HEK293 (cell line): Measurements from ENCODE around the gene GNRHR.

ENCODE experiments used
- CTCF ChIA-PET: fragments of 350-600 bp; formaldehyde crosslinking; extraction: SDS; loops from one replicate; lab custom pipeline; 2021; ENCODE audit warnings: antibody characterized with exemption; lab: Yijun Ruan, JAX
- POLR2A ChIA-PET: fragments of 300-600 bp; formaldehyde crosslinking; extraction: SDS; loops from one replicate; lab custom pipeline; 2020; ENCODE audit warnings: antibody characterized with exemption, inconsistent platforms; lab: Yijun Ruan, JAX
- H3K27ac ChIP-seq: fragments of 200-500 bp; sonication (Bioruptor generic); 2 replicates; pipeline ENCODE4 v1.5.1; 2014; ENCODE audit warnings: low read depth, low read length, control low read depth, inconsistent platforms; ENCODE audit errors: extremely low read depth
- H3K36me3 ChIP-seq, 2 experiments: fragments of 200-500 bp in 1 of 2; sonication (Bioruptor generic) in 1 of 2; 1 replicate in 1 of 2; 2 replicates in 1 of 2; pipeline ENCODE4 v1.5.1; 2014 to 2017; ENCODE audit warnings: inconsistent platforms in 2 of 2, low read length in 2 of 2; ENCODE audit not compliant: control insufficient read depth in 2 of 2, insufficient read depth in 1 of 2
- H3K4me1 ChIP-seq: fragments of 200-500 bp; sonication (Bioruptor generic); 2 replicates; pipeline ENCODE4 v1.5.1; 2014; ENCODE audit warnings: mild to moderate bottlenecking, low read length, inconsistent platforms; ENCODE audit not compliant: control insufficient read depth, insufficient read depth
- H3K4me3 ChIP-seq: 2 replicates; pipeline ENCODE4 v1.5.1; 2011; ENCODE audit warnings: low read depth, mild to moderate bottlenecking, control low read depth, low read length, moderate library complexity
- H3K9me3 ChIP-seq: fragments of 200-500 bp; sonication (Bioruptor generic); 2 replicates; pipeline ENCODE4 v1.5.1; 2014; ENCODE audit warnings: low read depth, low read length, inconsistent platforms; ENCODE audit not compliant: control insufficient read depth, insufficient read depth
- IKZF3 ChIP-seq: fragments of 450-650 bp; IDR thresholded peaks from 2 replicates; pipeline ENCODE4 v1.5.0; 2018; ENCODE audit warnings: missing biosample characterization, mild to moderate bottlenecking, missing genetic modification characterization, moderate library complexity
- KLF16 ChIP-seq: fragments of 450-650 bp; formaldehyde crosslinking; IDR thresholded peaks from 2 replicates; pipeline ENCODE4 v1.5.1; 2017; ENCODE audit warnings: missing biosample characterization, missing genetic modification characterization
- KLF7 ChIP-seq: fragments of 450-650 bp; formaldehyde crosslinking; IDR thresholded peaks from 2 replicates; pipeline ENCODE4 v1.5.1; 2016; ENCODE audit warnings: missing biosample characterization, missing genetic modification characterization, borderline replicate concordance
- KLF9 ChIP-seq: fragments of 450-650 bp; formaldehyde crosslinking; IDR thresholded peaks from 2 replicates; pipeline ENCODE4 v1.5.1; 2016; ENCODE audit warnings: missing biosample characterization, missing genetic modification characterization, low read depth
- ZNF2 ChIP-seq: fragments of 450-650 bp; formaldehyde crosslinking; IDR thresholded peaks from 2 replicates; pipeline ENCODE4 v1.5.1; 2016; ENCODE audit warnings: missing biosample characterization, missing genetic modification characterization
- ZNF214 ChIP-seq: fragments of 450-650 bp; formaldehyde crosslinking; IDR thresholded peaks from 2 replicates; pipeline ENCODE4 v1.5.1; 2017; ENCODE audit warnings: missing biosample characterization, mild to moderate bottlenecking, missing genetic modification characterization, borderline replicate concordance
- ZNF26 ChIP-seq: fragments of 450-650 bp; formaldehyde crosslinking; IDR thresholded peaks from 2 replicates; pipeline ENCODE4 v1.5.1; 2016; ENCODE audit warnings: missing biosample characterization, missing genetic modification characterization
- ZNF354C ChIP-seq: fragments of 450-650 bp; formaldehyde crosslinking; IDR thresholded peaks from 2 replicates; pipeline ENCODE4 v1.5.1; 2016; ENCODE audit warnings: missing biosample characterization, missing genetic modification characterization, low read depth, borderline replicate concordance
- TF ChIP-seq, protein P1 (sequence below): fragments of 450-650 bp; formaldehyde crosslinking; conservative IDR thresholded peaks from 2 replicates; pipeline ENCODE4 v1.5.1; 2016; ENCODE audit warnings: low read depth, missing biosample characterization, missing genetic modification characterization
- TF ChIP-seq, protein P2 (sequence below): fragments of 450-650 bp; formaldehyde crosslinking; IDR thresholded peaks from 2 replicates; pipeline ENCODE4 v1.5.1; 2016; ENCODE audit warnings: missing biosample characterization, missing genetic modification characterization, borderline replicate concordance

GNRHR gene

DNA sequence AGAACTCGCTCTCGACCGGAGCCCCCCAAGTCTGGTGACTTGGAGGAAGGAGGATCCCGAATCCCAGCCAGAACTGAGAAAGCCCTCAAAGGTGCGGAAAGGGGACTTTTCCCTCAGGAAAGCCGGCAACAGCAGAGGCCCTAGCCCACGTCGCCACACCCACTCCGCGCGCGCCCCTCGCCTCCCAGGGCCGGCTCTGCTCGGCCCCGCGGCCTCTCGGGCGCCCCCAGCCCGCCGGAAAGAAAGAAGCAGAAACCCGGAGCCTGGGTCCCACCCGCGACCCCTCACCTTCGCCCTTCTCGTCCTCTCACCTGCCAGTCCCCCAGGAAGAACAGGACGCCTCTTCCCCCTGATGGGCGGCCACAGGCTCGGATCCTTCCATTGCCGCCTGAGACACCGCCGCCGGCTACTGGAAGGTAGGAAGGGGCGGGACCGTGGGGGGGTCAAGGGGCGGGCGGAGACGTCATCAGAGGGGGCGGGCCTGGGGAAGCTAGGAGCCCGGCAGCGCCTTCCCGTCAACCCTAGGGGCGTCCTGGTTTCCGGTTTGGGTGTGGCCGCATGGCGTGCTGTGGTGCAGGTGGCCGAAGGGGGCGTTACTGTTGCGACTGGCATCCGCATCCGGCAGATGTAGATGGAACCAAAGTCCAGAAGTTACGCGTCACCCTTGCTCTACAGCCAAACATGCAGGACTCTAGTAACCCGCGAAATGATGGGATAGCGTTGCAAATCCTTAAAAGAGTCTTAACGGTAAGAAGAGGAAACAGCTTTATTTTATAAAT, 53.3 kb downstream of the GNRHR start, which contains the start of gene UBA6 (continued):
- TF ChIP-seq, protein P1, sequence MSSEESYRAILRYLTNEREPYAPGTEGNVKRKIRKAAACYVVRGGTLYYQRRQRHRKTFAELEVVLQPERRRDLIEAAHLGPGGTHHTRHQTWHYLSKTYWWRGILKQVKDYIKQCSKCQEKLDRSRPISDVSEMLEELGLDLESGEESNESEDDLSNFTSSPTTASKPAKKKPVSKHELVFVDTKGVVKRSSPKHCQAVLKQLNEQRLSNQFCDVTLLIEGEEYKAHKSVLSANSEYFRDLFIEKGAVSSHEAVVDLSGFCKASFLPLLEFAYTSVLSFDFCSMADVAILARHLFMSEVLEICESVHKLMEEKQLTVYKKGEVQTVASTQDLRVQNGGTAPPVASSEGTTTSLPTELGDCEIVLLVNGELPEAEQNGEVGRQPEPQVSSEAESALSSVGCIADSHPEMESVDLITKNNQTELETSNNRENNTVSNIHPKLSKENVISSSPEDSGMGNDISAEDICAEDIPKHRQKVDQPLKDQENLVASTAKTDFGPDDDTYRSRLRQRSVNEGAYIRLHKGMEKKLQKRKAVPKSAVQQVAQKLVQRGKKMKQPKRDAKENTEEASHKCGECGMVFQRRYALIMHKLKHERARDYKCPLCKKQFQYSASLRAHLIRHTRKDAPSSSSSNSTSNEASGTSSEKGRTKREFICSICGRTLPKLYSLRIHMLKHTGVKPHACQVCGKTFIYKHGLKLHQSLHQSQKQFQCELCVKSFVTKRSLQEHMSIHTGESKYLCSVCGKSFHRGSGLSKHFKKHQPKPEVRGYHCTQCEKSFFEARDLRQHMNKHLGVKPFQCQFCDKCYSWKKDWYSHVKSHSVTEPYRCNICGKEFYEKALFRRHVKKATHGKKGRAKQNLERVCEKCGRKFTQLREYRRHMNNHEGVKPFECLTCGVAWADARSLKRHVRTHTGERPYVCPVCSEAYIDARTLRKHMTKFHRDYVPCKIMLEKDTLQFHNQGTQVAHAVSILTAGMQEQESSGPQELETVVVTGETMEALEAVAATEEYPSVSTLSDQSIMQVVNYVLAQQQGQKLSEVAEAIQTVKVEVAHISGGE: peak; percentile 87

DNA sequence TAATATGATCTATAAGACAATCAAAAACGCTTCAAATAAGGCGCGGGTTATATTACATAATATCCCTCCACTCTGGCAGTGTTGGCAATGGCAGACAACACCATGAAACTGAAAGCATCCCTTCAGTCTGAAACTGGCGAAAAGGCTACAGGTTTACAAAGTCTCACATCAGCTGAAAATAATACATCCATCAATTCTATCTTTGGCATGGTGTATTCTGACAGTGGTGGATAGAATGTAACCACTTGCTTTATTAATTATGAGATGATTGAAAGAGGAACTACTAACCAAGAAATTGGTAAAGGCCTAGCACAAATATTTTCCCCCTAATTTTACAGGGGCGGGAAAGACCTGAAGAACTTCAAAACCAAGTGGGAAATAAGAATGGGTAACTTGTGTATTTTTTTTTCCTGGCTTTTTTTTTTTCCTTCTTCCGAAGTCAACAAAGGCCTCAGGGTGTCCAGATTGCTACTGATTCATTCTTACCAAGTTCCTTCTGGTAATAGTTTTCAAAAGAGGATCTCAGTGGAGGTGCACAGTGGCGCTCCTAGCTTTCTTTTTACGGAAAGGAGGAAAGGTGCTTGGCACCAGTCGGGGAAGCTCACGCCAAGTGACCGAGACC, 54.0 kb downstream of the GNRHR start:
- ChIA-PET CTCF (no interaction called here), POLR2A (interaction anchor here (1.0 to 1.5 kb wide), 4 partner anchors 9 to 155 kb away, joined by 3 to 5 read pairs (median 3); partner anchors contain the start of gene CENPC)
- no peak for TF ChIP-seq KLF7
- no peak for TF ChIP-seq ZNF2 (tag by site-specific recombination)
- no peak for TF ChIP-seq ZNF214 (tag by site-specific recombination)
- no peak for TF ChIP-seq KLF16
- no peak for TF ChIP-seq ZNF26 (tag by site-specific recombination)
- no peak for TF ChIP-seq IKZF3 (tag by site-specific recombination)
- TF ChIP-seq ZNF354C (tag by site-specific recombination): no peak
- no peak for TF ChIP-seq KLF9
- TF ChIP-seq, protein P2, sequence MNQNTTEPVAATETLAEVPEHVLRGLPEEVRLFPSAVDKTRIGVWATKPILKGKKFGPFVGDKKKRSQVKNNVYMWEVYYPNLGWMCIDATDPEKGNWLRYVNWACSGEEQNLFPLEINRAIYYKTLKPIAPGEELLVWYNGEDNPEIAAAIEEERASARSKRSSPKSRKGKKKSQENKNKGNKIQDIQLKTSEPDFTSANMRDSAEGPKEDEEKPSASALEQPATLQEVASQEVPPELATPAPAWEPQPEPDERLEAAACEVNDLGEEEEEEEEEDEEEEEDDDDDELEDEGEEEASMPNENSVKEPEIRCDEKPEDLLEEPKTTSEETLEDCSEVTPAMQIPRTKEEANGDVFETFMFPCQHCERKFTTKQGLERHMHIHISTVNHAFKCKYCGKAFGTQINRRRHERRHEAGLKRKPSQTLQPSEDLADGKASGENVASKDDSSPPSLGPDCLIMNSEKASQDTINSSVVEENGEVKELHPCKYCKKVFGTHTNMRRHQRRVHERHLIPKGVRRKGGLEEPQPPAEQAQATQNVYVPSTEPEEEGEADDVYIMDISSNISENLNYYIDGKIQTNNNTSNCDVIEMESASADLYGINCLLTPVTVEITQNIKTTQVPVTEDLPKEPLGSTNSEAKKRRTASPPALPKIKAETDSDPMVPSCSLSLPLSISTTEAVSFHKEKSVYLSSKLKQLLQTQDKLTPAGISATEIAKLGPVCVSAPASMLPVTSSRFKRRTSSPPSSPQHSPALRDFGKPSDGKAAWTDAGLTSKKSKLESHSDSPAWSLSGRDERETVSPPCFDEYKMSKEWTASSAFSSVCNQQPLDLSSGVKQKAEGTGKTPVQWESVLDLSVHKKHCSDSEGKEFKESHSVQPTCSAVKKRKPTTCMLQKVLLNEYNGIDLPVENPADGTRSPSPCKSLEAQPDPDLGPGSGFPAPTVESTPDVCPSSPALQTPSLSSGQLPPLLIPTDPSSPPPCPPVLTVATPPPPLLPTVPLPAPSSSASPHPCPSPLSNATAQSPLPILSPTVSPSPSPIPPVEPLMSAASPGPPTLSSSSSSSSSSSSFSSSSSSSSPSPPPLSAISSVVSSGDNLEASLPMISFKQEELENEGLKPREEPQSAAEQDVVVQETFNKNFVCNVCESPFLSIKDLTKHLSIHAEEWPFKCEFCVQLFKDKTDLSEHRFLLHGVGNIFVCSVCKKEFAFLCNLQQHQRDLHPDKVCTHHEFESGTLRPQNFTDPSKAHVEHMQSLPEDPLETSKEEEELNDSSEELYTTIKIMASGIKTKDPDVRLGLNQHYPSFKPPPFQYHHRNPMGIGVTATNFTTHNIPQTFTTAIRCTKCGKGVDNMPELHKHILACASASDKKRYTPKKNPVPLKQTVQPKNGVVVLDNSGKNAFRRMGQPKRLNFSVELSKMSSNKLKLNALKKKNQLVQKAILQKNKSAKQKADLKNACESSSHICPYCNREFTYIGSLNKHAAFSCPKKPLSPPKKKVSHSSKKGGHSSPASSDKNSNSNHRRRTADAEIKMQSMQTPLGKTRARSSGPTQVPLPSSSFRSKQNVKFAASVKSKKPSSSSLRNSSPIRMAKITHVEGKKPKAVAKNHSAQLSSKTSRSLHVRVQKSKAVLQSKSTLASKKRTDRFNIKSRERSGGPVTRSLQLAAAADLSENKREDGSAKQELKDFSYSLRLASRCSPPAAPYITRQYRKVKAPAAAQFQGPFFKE: no peak
- Histone ChIP-seq H3K9me3 (no peaks in the 10 kb centered on the region), H3K27ac (peak overlapping the region; percentile 38; the same call in 1 of the 2 replicates), H3K4me1 (no peaks in the 10 kb centered on the region), H3K36me3 (peaks cover 0 to 8% of the 10 kb centered on the region in 2 experiments; a peak in 1 of 3 replicates), H3K4me3 (peak overlapping the region; percentile 80)
